ENCODE measurements around the gene PCYT2.

Gene PCYT2

GRCh38 chr17:81869221-81870130 is 41.7 kb downstream of the PCYT2 start:
- DNase-seq, result peak in 1 of 14 donors; percentile 35

- no peak for DNase-seq
These were observed 42.5 kb downstream of the PCYT2 start for GRCh38 chr17:81868674-81869220.

GRCh38 chr17:81867991-81868673 is 43.1 kb downstream of the PCYT2 start:
- no peak for DNase-seq

- peak in 1 of 14 donors; percentile 13 for DNase-seq
These were observed 43.8 kb downstream of the PCYT2 start for GRCh38 chr17:81867170-81867990.

GRCh38 chr17:81866440-81867169 is 44.6 kb downstream of the PCYT2 start:
- no peak for DNase-seq

- no peak for DNase-seq
These were observed 45.3 kb downstream of the PCYT2 start for GRCh38 chr17:81865733-81866439.

- no peak for DNase-seq
These were observed 45.9 kb downstream of the PCYT2 start for GRCh38 chr17:81865358-81865732.

GRCh38 chr17:81863833-81864768 is 47.1 kb downstream of the PCYT2 start:
- no peak for DNase-seq

GRCh38 chr17:81863123-81863675 is 48.0 kb downstream of the PCYT2 start:
- no peak for DNase-seq

- DNase-seq, result peak; percentile 96 to 100 (median 100)
These were observed 50.2 kb downstream of the PCYT2 start for GRCh38 chr17:81860756-81861568.

GRCh38 chr17:81859906-81860755 is 51.1 kb downstream of the PCYT2 start, which contains the start of gene P4HB:
P4HB (minus strand) TSS chr17:81860535; CDS start chr17:81860471, 64 bp downstream.
- DNase-seq, result no peak

- DNase-seq, result no peak
These were observed 52.0 kb downstream of the PCYT2 start for GRCh38 chr17:81858967-81859905.

- no peak for DNase-seq
These were observed 52.8 kb downstream of the PCYT2 start for GRCh38 chr17:81858170-81858966.

GRCh38 chr17:81854974-81855774 is 56.0 kb downstream of the PCYT2 start:
- peak in 1 of 14 donors; percentile 45 for DNase-seq

GRCh38 chr17:81852237-81852636 is 59.0 kb downstream of the PCYT2 start:
- DNase-seq, result no peak
